Stimulated activated naive B cell treated with anti-CD40 and anti-IgM and Interleukin-4, amounts not matched to agents 10 μg/mL and 1 μg/mL and 100 μg/mL, for 72 hours (primary cell): Measurements from ENCODE around the gene TMEM121.

Experiments
- ATAC-seq, 2 donors: fragments of 150-1000 bp; cut with Tn5 transposase; replicated peaks; 2 replicates each; pipeline ENCODE4 v1.10.0; 2021; ENCODE audit warnings: moderate library complexity in 1 of 2
- DNase-seq: peaks from one replicate; pipeline ENCODE4 v3.0.0; 2021
- H3K27ac Mint-ChIP-seq: one replicate; pipeline ENCODE4 v1.8.0; 2022; ENCODE audit warnings: mild to moderate bottlenecking, mixed read lengths
- H3K27me3 Mint-ChIP-seq, 2 donors: one replicate each; pipeline ENCODE4 v1.8.0; 2022; ENCODE audit warnings: mixed read lengths in 2 of 2
- H3K36me3 Mint-ChIP-seq, 2 donors: one replicate each; pipeline ENCODE4 v1.8.0; 2022; ENCODE audit warnings: mixed read lengths in 2 of 2, mild to moderate bottlenecking in 1 of 2
- H3K4me1 Mint-ChIP-seq, 2 donors: one replicate each; pipeline ENCODE4 v1.8.0; 2022; ENCODE audit warnings: mixed read lengths in 2 of 2, mild to moderate bottlenecking in 1 of 2
- H3K4me3 Mint-ChIP-seq, 2 donors: one replicate each; pipeline ENCODE4 v1.8.0; 2022; ENCODE audit warnings: mild to moderate bottlenecking in 2 of 2, mixed read lengths in 2 of 2, moderate library complexity in 1 of 2
- H3K9me3 Mint-ChIP-seq, 2 donors: one replicate each; pipeline ENCODE4 v1.8.0; 2022; ENCODE audit warnings: mixed read lengths in 2 of 2, mild to moderate bottlenecking in 1 of 2

Gene TMEM121

GRCh38 chr14:105519946-105520698 lies 6.3 kb upstream of the TMEM121 start:
- Mint-ChIP-seq H3K27me3 (peaks cover 27 to 51% of the 10 kb centered on the region in 2 donors), H3K9me3 (no peaks in the 10 kb centered on the region)

GRCh38 chr14:105525326-105525725 lies 1.1 kb upstream of the TMEM121 start:
- Mint-ChIP-seq H3K27me3 (peaks cover 20 to 41% of the 10 kb centered on the region in 2 donors), H3K4me1 (peaks cover 20 to 34% of the 10 kb centered on the region in 2 donors), H3K36me3 (peaks cover 1 to 3% of the 10 kb centered on the region in 2 donors)

More at GRCh38 chr14:105519946-105520698, 6.3 kb upstream of the TMEM121 start:
- no peak overlapping the region for H3K27ac Mint-ChIP-seq
- H3K4me1 Mint-ChIP-seq: no peaks in the 10 kb centered on the region
- no peak for DNase-seq
- H3K36me3 Mint-ChIP-seq: peaks cover 0 to 4% of the 10 kb centered on the region in 2 donors
- no peak overlapping the region for H3K4me3 Mint-ChIP-seq
- no peak for ATAC-seq

GRCh38 chr14:105526776-105527380 lies 495 bp downstream of the TMEM121 start:
- peak overlapping the region; percentile 86 to 92 for H3K4me3 Mint-ChIP-seq
- H3K9me3 Mint-ChIP-seq: no peaks in the 10 kb centered on the region

More at GRCh38 chr14:105525326-105525725, 1.1 kb upstream of the TMEM121 start:
- H3K27ac Mint-ChIP-seq: no peak overlapping the region
- H3K9me3 Mint-ChIP-seq: no peaks in the 10 kb centered on the region
- peak overlapping the region in 1 of 2 donors; percentile 56 for H3K4me3 Mint-ChIP-seq
- no peak for DNase-seq
- no peak for ATAC-seq

GRCh38 chr14:105527381-105527825 lies 1.0 kb downstream of the TMEM121 start:
- Mint-ChIP-seq H3K4me3 (peak overlapping the region; percentile 86 to 92), H3K36me3 (peaks cover 3% of the 10 kb centered on the region in 2 donors), H3K27me3 (peaks cover 12 to 32% of the 10 kb centered on the region in 2 donors), H3K4me1 (peaks cover 38 to 54% of the 10 kb centered on the region in 2 donors), H3K9me3 (no peaks in the 10 kb centered on the region), H3K27ac (peak overlapping the region; percentile 92)
- no peak for ATAC-seq
- no peak for DNase-seq

More at GRCh38 chr14:105526776-105527380, 495 bp downstream of the TMEM121 start:
- peak overlapping the region; percentile 92 for H3K27ac Mint-ChIP-seq
- no peak for DNase-seq
- peaks cover 14 to 37% of the 10 kb centered on the region in 2 donors for H3K27me3 Mint-ChIP-seq
- no peak for ATAC-seq
- H3K36me3 Mint-ChIP-seq: peaks cover 3% of the 10 kb centered on the region in 2 donors
- peaks cover 33 to 49% of the 10 kb centered on the region in 2 donors for H3K4me1 Mint-ChIP-seq

- DNase-seq: peak; percentile 72
- no peaks in the 10 kb centered on the region for H3K9me3 Mint-ChIP-seq
These were observed 1.6 kb downstream of the TMEM121 start for GRCh38 chr14:105527826-105528585.

GRCh38 chr14:105528586-105529318 lies 2.4 kb downstream of the TMEM121 start:
- Mint-ChIP-seq H3K27ac (peak overlapping the region; percentile 92), H3K27me3 (peaks cover 12 to 31% of the 10 kb centered on the region in 2 donors), H3K9me3 (no peaks in the 10 kb centered on the region), H3K4me3 (peak overlapping the region; percentile 86 to 92), H3K36me3 (peaks cover 3% of the 10 kb centered on the region in 2 donors), H3K4me1 (peaks cover 45 to 64% of the 10 kb centered on the region in 2 donors)
- DNase-seq (no peak), ATAC-seq (peak; percentile 10 to 12)

More at GRCh38 chr14:105527826-105528585, 1.6 kb downstream of the TMEM121 start:
- H3K4me3 Mint-ChIP-seq: peak overlapping the region; percentile 86 to 92
- peak overlapping the region; percentile 92 for H3K27ac Mint-ChIP-seq
- H3K36me3 Mint-ChIP-seq: peaks cover 3% of the 10 kb centered on the region in 2 donors
- peaks cover 44 to 60% of the 10 kb centered on the region in 2 donors for H3K4me1 Mint-ChIP-seq
- peak; percentile 48 to 64 for ATAC-seq
- peaks cover 12 to 31% of the 10 kb centered on the region in 2 donors for H3K27me3 Mint-ChIP-seq

- H3K4me1 Mint-ChIP-seq: peaks cover 45 to 64% of the 10 kb centered on the region in 2 donors
- H3K9me3 Mint-ChIP-seq: no peaks in the 10 kb centered on the region
- H3K27ac Mint-ChIP-seq: peak overlapping the region; percentile 92
- H3K4me3 Mint-ChIP-seq: peak overlapping the region; percentile 81 to 85
- H3K36me3 Mint-ChIP-seq: peaks cover 3% of the 10 kb centered on the region in 2 donors
- H3K27me3 Mint-ChIP-seq: peaks cover 12 to 30% of the 10 kb centered on the region in 2 donors
- ATAC-seq (peak in 1 of 2 donors; percentile 12), DNase-seq (no peak)
These were observed 2.9 kb downstream of the TMEM121 start for GRCh38 chr14:105529319-105529568.

GRCh38 chr14:105529569-105530284 lies 3.3 kb downstream of the TMEM121 start:
- no peak for DNase-seq
- H3K9me3 Mint-ChIP-seq: no peaks in the 10 kb centered on the region
- peaks cover 3% of the 10 kb centered on the region in 2 donors for H3K36me3 Mint-ChIP-seq
- peaks cover 12 to 26% of the 10 kb centered on the region in 2 donors for H3K27me3 Mint-ChIP-seq
- H3K4me1 Mint-ChIP-seq: peaks cover 45 to 64% of the 10 kb centered on the region in 2 donors
- ATAC-seq: peak in 1 of 2 donors; percentile 11
- H3K27ac Mint-ChIP-seq: peak overlapping the region; percentile 92
- H3K4me3 Mint-ChIP-seq: peak overlapping the region; percentile 81 to 85

- H3K27ac Mint-ChIP-seq: peak overlapping the region; percentile 89
- peak overlapping the region; percentile 70 to 85 for H3K4me3 Mint-ChIP-seq
- no peaks in the 10 kb centered on the region for H3K9me3 Mint-ChIP-seq
- peaks cover 3% of the 10 kb centered on the region in 2 donors for H3K36me3 Mint-ChIP-seq
- H3K4me1 Mint-ChIP-seq: peaks cover 45 to 63% of the 10 kb centered on the region in 2 donors
- ATAC-seq: peak in 1 of 2 donors; percentile 9
- no peak for DNase-seq
- H3K27me3 Mint-ChIP-seq: peaks cover 11 to 24% of the 10 kb centered on the region in 2 donors
These were observed 4.1 kb downstream of the TMEM121 start for GRCh38 chr14:105530285-105531087.

- Mint-ChIP-seq H3K27ac (no peak overlapping the region), H3K36me3 (peaks cover 3% of the 10 kb centered on the region in 2 donors), H3K4me3 (peak overlapping the region; percentile 30 to 55), H3K27me3 (peaks cover 8 to 18% of the 10 kb centered on the region in 2 donors), H3K4me1 (peaks cover 43 to 58% of the 10 kb centered on the region in 2 donors), H3K9me3 (no peaks in the 10 kb centered on the region)
- no peak for DNase-seq
- no peak for ATAC-seq
These were observed 4.9 kb downstream of the TMEM121 start for GRCh38 chr14:105531088-105531893.

GRCh38 chr14:105531894-105532623 lies 5.7 kb downstream of the TMEM121 start:
- no peaks in the 10 kb centered on the region for H3K9me3 Mint-ChIP-seq
- H3K27me3 Mint-ChIP-seq: peaks cover 7 to 15% of the 10 kb centered on the region in 2 donors
- H3K36me3 Mint-ChIP-seq: peaks cover 3% of the 10 kb centered on the region in 2 donors
- H3K4me3 Mint-ChIP-seq: peak overlapping the region in 1 of 2 donors; percentile 58
- H3K27ac Mint-ChIP-seq: peak overlapping the region; percentile 39
- ATAC-seq (peak; percentile 26 to 38), DNase-seq (no peak)
- peaks cover 42 to 55% of the 10 kb centered on the region in 2 donors for H3K4me1 Mint-ChIP-seq
